Ovary (tissue), 9 donors: ENCODE measurements around the gene BRPF3. TPM values are rescaled to one million over a fixed set of nuclear protein-coding genes. Genes with fewer than 3 reads are reported as not detected.

Source experiments
- DNase-seq, 5 donors: peaks; one replicate each; pipeline ENCODE4 v3.0.0-alpha.2; 2019 to 2020
- H3K27ac ChIP-seq, 2 donors: fragments of 200-600 bp; one replicate each; pipeline versions ENCODE4 v1.5.1 to v1.8.0; 2019 to 2022
- H3K27me3 ChIP-seq: fragments of 200-600 bp; one replicate; pipeline ENCODE4 v1.8.0; 2022
- H3K36me3 ChIP-seq: fragments of 200-600 bp; sonication (generic); one replicate; pipeline ENCODE4 v1.5.1; 2019
- H3K4me1 ChIP-seq: one replicate; pipeline ENCODE4 v1.8.1; 2013; ENCODE audit warnings: mild to moderate bottlenecking, moderate library complexity; ENCODE audit not compliant: insufficient read depth
- H3K4me3 ChIP-seq: fragments of 200-600 bp; sonication (generic); one replicate; pipeline ENCODE4 v1.5.1; 2017
- H3K9me3 ChIP-seq, 2 donors: fragments of 200-600 bp in 1 of 2; sonication (generic) in 1 of 2; one replicate each; pipeline versions ENCODE4 v1.5.1 to v1.8.1; 2013 to 2019; ENCODE audit warnings: mild to moderate bottlenecking in 1 of 2, moderate library complexity in 1 of 2
- EP300 ChIP-seq: sonication (generic); formaldehyde crosslinking; IDR thresholded peaks from one replicate; pipeline ENCODE4 v1.6.1; 2017; ENCODE audit warnings: antibody characterized with exemption
- POLR2A ChIP-seq: fragments of 450-650 bp; IDR thresholded peaks from one replicate; pipeline ENCODE4 v1.6.1; 2017; ENCODE audit warnings: antibody characterized with exemption, mild to moderate bottlenecking, moderate library complexity
- WGBS, 3 donors: extraction: QIAGEN DNeasy Blood & Tissue Kit in 1 of 3; methylation state at CpG; one replicate each; pipeline versions ENCODE4 v1.1.5 to v1.1.7; 2013 to 2017; 5-methylcytosine and 5-hydroxymethylcytosine counted together
- intact Hi-C, 4 donors: fragments of 100-400 bp; cut with DNase I; formaldehyde crosslinking; loops; one replicate each; pipeline versions ENCODE4 v1.11.0 to v1.15.1; 2022 to 2023
- polyA plus RNA-seq, 2 donors: library from polyadenylated mRNA; stranded (reverse); fragments of 200-250 nt in 1 of 2; fragments of 350-450 nt in 1 of 2; fragmentation: Illumina TruSeq in 1 of 2; extraction: RNeasy Lipid Tissue Mini Kit (QIAGEN cat#74804) in 1 of 2; gene quantifications; one replicate each; pipeline ENCODE4 v1.2.3, GENCODE V29; 2013 to 2014
- total RNA-seq, 7 donors: library from RNA; depleted of rRNA in 2 of 7; stranded (reverse); fragments of >200 nt in 2 of 7; fragmentation: NEBNext Ultra II Directional in 3 of 7; extraction: Animal tissue kit (Norgen Biotek cat#: 25700) in 3 of 7; gene quantifications; one replicate each; pipeline versions ENCODE4 v1.1.0 to v1.2.4, GENCODE V29; 2016 to 2023
- TF ChIP-seq, protein P1 (sequence below), 3 donors: fragments of 450-650 bp in 2 of 3; fragments of 200-600 bp in 1 of 3; IDR thresholded peaks; one replicate each; pipeline versions ENCODE4 v1.5.1 to v1.8.0; 2016 to 2022; ENCODE audit warnings: antibody characterized with exemption in 3 of 3, mild to moderate bottlenecking in 1 of 3
- donor health status: DM: no; HTN: no; CAD: no; lungs with moderate emphysema.
- donor health status: DM: no; HTN: no; CAD: no.
- donor health status: Bipolar disorder and iron deficiency.
- donor health status: DM: yes; HTN: yes; CAD: no.
- donor health status: DM: no; HTN: no; CAD: no.
- donor health status: DM: yes; HTN: yes; CAD: no.

BRPF3 gene
- total and polyA plus RNA-seq, 9 donors, result 15.7 to 34.5 (median 30.3) TPM

DNA sequence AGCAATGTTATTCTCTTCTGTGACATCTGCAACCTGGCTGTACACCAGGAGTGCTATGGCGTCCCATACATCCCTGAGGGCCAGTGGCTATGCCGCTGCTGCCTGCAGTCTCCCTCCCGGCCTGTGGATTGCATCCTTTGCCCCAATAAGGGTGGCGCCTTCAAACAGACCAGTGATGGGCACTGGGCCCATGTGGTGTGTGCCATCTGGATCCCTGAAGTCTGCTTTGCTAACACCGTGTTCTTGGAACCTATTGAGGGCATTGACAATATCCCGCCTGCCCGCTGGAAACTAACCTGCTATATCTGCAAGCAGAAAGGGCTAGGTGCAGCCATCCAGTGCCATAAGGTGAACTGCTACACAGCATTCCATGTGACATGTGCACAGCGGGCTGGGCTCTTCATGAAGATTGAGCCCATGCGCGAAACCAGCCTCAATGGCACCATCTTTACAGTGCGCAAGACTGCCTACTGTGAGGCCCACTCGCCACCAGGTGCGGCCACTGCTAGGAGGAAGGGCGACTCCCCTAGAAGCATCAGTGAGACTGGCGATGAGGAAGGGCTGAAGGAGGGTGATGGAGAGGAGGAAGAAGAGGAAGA is 4.6 kb downstream of the BRPF3 start:
- TF ChIP-seq POLR2A (no peak), EP300 (no peak)
- TF ChIP-seq, protein P1, sequence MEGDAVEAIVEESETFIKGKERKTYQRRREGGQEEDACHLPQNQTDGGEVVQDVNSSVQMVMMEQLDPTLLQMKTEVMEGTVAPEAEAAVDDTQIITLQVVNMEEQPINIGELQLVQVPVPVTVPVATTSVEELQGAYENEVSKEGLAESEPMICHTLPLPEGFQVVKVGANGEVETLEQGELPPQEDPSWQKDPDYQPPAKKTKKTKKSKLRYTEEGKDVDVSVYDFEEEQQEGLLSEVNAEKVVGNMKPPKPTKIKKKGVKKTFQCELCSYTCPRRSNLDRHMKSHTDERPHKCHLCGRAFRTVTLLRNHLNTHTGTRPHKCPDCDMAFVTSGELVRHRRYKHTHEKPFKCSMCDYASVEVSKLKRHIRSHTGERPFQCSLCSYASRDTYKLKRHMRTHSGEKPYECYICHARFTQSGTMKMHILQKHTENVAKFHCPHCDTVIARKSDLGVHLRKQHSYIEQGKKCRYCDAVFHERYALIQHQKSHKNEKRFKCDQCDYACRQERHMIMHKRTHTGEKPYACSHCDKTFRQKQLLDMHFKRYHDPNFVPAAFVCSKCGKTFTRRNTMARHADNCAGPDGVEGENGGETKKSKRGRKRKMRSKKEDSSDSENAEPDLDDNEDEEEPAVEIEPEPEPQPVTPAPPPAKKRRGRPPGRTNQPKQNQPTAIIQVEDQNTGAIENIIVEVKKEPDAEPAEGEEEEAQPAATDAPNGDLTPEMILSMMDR (IDR thresholded peaks at IDR 0.05), result no peak
- 96 to 99% (median 97%) methylated on average over 15 of the region's 15 CpGs for WGBS, 3 donors
- no peaks in the 10 kb centered on the region for H3K36me3 ChIP-seq
- H3K9me3 ChIP-seq, result no peaks in the 10 kb centered on the region
- H3K27ac ChIP-seq, result no peak overlapping the region
- H3K4me1 ChIP-seq, result peaks cover 16% of the 10 kb centered on the region
- no peaks in the 10 kb centered on the region for H3K27me3 ChIP-seq
- DNase-seq, result no peak
- H3K4me3 ChIP-seq, result no peak overlapping the region
- intact Hi-C loops, result no loop called here

DNA sequence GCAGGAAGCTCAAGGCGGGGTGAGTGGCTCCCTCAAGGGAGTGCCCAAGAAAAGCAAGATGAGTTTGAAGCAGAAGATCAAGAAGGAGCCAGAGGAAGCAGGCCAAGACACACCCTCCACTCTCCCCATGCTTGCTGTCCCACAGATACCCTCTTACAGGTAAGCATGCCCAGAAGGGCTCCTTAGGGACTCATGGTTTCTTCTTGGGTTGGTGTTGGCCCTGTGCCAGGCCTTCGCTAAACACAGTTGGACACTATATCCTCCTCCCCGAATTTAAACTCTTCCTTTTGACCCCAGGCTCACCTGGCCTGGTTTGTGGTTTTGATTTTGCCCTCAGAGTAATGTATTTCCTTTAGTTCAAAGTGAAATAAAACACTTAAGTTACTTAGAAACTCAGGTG is 5.1 kb downstream of the BRPF3 start:
- no peaks in the 10 kb centered on the region for H3K27me3 ChIP-seq
- no peak overlapping the region for H3K4me3 ChIP-seq
- intact Hi-C loops, result no loop called here
- H3K27ac ChIP-seq, result no peak overlapping the region
- peaks cover 16% of the 10 kb centered on the region for H3K4me1 ChIP-seq
- TF ChIP-seq EP300 (no peak), POLR2A (no peak)
- TF ChIP-seq, protein P1 (IDR thresholded peaks at IDR 0.05), result no peak
- no peak for DNase-seq
- H3K9me3 ChIP-seq, result no peaks in the 10 kb centered on the region
- whole genome bisulfite sequencing, 3 donors, result 43 to 52% (median 50%) methylated on average over 3 of the region's 3 CpGs
- H3K36me3 ChIP-seq, result no peaks in the 10 kb centered on the region

DNA sequence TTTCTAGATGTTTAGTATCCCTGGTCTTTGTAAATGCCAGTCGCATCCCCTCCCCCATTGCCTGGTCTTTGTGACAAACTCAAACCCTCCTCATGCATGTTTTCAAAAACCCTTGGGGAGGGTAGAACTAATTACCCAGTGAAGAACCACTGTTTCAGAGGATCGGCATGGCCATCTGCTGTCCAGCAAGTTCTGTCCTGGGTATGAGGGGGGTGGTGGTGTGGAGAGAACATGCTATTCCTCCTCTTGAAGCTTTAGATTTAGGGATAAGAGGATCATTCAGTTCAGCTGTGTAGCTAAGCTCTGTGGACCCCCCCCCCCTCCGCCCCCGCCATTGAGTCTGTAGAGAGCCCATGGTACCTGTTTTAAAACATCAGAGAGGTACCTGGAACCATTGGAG is 5.6 kb downstream of the BRPF3 start:
- no peaks in the 10 kb centered on the region for H3K9me3 ChIP-seq
- intact Hi-C loops, result no loop called here
- no peaks in the 10 kb centered on the region for H3K27me3 ChIP-seq
- WGBS, 3 donors, result 93 to 96% (median 96%) methylated on average over 4 of the region's 4 CpGs
- DNase-seq, result no peak
- H3K27ac ChIP-seq, result no peak overlapping the region
- peaks cover 16% of the 10 kb centered on the region for H3K4me1 ChIP-seq
- TF ChIP-seq POLR2A, result no peak
- TF ChIP-seq EP300, result no peak
- TF ChIP-seq, protein P1 (IDR thresholded peaks at IDR 0.05), result no peak
- no peaks in the 10 kb centered on the region for H3K36me3 ChIP-seq
- no peak overlapping the region for H3K4me3 ChIP-seq

DNA sequence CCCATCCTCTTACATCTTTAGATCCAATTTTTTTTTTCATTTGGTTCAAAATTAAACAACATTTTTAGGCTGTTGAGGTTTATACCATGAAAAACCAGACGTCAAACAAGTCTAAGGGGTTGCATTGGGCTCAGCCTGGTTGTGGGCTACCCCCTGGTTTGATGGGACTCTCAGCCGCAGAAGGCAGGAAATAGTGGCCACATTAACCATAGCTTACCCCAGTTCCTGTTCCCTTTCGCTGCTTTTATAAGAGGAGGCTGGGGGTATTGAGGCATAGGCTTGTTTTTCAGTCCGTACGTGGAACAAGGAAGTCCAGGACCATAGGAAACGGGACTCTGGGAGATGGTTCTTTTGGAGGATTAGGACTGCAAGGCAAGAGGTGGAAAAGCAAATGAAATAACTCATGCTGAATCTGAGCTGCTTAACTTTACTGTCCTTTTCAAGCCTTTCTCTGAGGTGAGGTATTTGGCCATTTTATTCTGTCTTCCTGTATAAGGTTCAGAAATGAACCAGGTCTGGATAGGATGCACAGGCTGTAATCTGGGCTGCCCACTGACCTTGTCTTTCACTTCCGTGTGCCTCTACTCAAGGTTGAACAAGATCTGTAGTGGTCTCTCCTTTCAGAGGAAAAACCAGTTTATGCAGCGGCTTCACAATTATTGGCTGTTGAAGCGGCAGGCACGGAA is 7.7 kb downstream of the BRPF3 start:
- Histone ChIP-seq H3K9me3 (no peaks in the 10 kb centered on the region), H3K27ac (no peak overlapping the region), H3K4me3 (no peak overlapping the region), H3K36me3 (no peaks in the 10 kb centered on the region), H3K4me1 (peaks cover 8% of the 10 kb centered on the region), H3K27me3 (no peaks in the 10 kb centered on the region)
- DNase-seq, result no peak
- intact Hi-C loops, result no loop called here
- TF ChIP-seq, protein P1 (IDR thresholded peaks at IDR 0.05), result no peak
- no peak for TF ChIP-seq EP300
- no peak for TF ChIP-seq POLR2A
- 81 to 87% (median 84%) methylated on average over 10 of the region's 10 CpGs for WGBS, 3 donors
